Testis (tissue), 3 donors: ENCODE results near the gene AXIN1. TPM values are rescaled to one million over a fixed set of nuclear protein-coding genes. Genes with fewer than 3 reads are reported as not detected.
"Not testable (repeated sequence)": the region's sequence is repeated elsewhere in the genome, so short reads cannot be mapped to it uniquely, and the experiment has no call there.

Experiments
- DNase-seq: peaks from one replicate; pipeline ENCODE4 v3.0.0-alpha.2; 2019
- H3K27ac ChIP-seq, 2 donors: fragments of 200-600 bp; sonication (generic); one replicate each; pipeline ENCODE4 v1.5.1; 2019
- H3K27me3 ChIP-seq: fragments of 200-600 bp; sonication (generic); one replicate; pipeline ENCODE4 v1.5.1; 2019
- H3K36me3 ChIP-seq: fragments of 200-600 bp; sonication (generic); one replicate; pipeline ENCODE4 v1.5.1; 2017; ENCODE audit warnings: low read depth; ENCODE audit errors: missing control alignments
- H3K4me1 ChIP-seq: fragments of 200-600 bp; sonication (generic); one replicate; pipeline ENCODE4 v1.5.1; 2019
- H3K4me3 ChIP-seq, 2 donors: fragments of 200-600 bp; sonication (generic); one replicate each; pipeline ENCODE4 v1.5.1; 2017 to 2019
- H3K9me3 ChIP-seq: fragments of 200-600 bp; sonication (generic); one replicate; pipeline ENCODE4 v1.5.1; 2017
- CTCF ChIP-seq, 3 experiments: fragments of 450-650 bp in 2 of 3; fragments of 200-600 bp in 1 of 3; sonication (generic) in 1 of 3; IDR thresholded peaks; one replicate each; pipeline ENCODE4 v1.5.1; 2016 to 2019; ENCODE audit warnings: antibody characterized with exemption in 3 of 3, mild to moderate bottlenecking in 2 of 3, moderate library complexity in 1 of 3
- POLR2A ChIP-seq: fragments of 450-650 bp; IDR thresholded peaks from one replicate; pipeline ENCODE4 v1.6.1; 2017; ENCODE audit warnings: antibody characterized with exemption, mild to moderate bottlenecking, moderate library complexity
- WGBS, 2 donors: methylation state at CpG; one replicate each; pipeline ENCODE4 v1.1.5; 2018; 5-methylcytosine and 5-hydroxymethylcytosine counted together
- intact Hi-C: fragments of 100-400 bp; cut with DNase I; formaldehyde crosslinking; loops from one replicate; pipeline ENCODE4 v1.15.1; 2023; ENCODE audit warnings: low total_unique reads
- polyA plus RNA-seq: library from polyadenylated mRNA; stranded (reverse); fragments of 350-450 nt; fragmentation: Illumina TruSeq; extraction: RNeasy Lipid Tissue Mini Kit (QIAGEN cat#74804); gene quantifications from one replicate; pipeline ENCODE4 v1.2.3, GENCODE V29; 2014; ENCODE audit warnings: low read depth, low replicate concordance; ENCODE audit not compliant: insufficient read depth
- total RNA-seq, 2 donors: library from RNA; depleted of rRNA; stranded (reverse); fragments of >200 nt; gene quantifications; one replicate each; pipeline ENCODE4 v1.2.3, GENCODE V29; 2016

The AXIN1 gene
- total and polyA plus RNA-seq, 3 donors from 2014 or later: 19.4 to 32.0 (median 30.6) TPM

DNA sequence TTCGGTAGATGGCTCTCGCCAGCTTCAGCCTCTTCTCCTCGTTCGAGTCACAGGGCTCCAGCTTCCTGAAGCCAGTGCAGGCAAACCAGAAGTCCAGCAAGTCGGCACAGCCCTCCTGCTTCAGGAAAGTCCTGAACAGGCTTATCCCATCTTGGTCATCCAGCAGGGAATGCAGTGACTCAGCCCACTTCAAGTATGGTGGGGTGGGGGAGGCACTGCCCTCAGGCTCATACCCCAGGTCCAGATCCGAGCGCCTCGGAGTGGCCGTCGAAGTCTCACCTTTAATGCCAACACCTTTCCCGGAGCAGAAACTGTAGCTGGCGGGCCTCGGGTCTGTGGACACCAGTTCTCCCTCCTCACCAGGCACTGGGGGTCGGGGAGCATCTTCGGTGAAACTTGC, 5.9 kb downstream of the AXIN1 start:
- TF ChIP-seq POLR2A: no peak
- no peak for TF ChIP-seq CTCF (IDR thresholded peaks at IDR 0.05)
- Histone ChIP-seq H3K36me3 (no peaks in the 10 kb centered on the region), H3K4me3 (no peak overlapping the region), H3K9me3 (no peaks in the 10 kb centered on the region), H3K4me1 (no peaks in the 10 kb centered on the region), H3K27me3 (no peaks in the 10 kb centered on the region), H3K27ac (no peak overlapping the region)
- WGBS, 2 donors: 94 to 97% methylated on average over 15 of the region's 15 CpGs
- no peak for DNase-seq
- intact Hi-C loops: no loop called here

GRCh38 chr16:345772-346171, 6.8 kb downstream of the AXIN1 start:
- 94 to 97% methylated on average over 11 of the region's 11 CpGs for WGBS, 2 donors
- H3K27me3 ChIP-seq: no peaks in the 10 kb centered on the region

DNA sequence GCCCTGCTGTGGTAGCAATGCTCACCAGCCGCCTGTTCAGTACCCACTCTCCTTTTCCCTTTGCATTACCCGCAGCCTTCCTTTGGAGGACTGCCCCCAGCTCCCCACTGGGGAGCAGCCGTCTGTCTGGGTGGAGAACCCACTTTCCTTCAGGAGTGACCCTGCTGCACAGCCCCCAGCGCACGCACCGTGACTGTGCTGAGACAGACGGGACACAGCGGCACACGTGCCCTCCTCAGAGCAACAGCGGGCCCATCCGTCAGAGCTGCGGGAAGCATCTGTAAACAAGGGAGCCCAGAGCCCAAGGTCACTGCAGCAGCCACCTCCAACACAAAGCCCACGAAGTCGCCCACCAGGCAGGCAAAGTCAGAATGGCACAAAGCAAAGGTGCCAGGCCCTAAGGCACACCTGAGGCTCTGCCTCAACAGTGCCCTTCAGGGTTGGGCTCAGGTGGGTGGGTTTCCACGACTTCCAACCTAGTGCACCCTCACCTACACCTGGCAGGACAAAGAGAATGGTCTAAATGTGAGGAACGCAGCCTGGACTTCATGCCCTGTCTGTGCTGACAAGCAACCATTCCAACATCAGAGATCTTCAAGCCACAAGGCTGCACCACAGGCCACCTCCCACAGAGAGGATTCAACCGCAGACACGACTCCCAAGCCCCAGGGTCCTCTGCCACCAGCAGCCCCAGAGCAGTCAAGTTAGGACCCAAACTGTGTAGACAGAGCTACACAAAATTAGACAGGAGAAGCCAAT, 9.9 kb downstream of the AXIN1 start:
- no peaks in the 10 kb centered on the region for H3K9me3 ChIP-seq
- no peaks in the 10 kb centered on the region for H3K4me1 ChIP-seq
- no peak overlapping the region for H3K27ac ChIP-seq
- DNase-seq: no peak
- no peak for TF ChIP-seq CTCF (IDR thresholded peaks at IDR 0.05)
- TF ChIP-seq POLR2A: no peak
- intact Hi-C loops: no loop called here
- WGBS, 2 donors: 68 to 98% methylated on average over 7 to 16 of the region's 18 CpGs
- H3K27me3 ChIP-seq: no peaks in the 10 kb centered on the region
- H3K4me3 ChIP-seq: no peak overlapping the region
- no peaks in the 10 kb centered on the region for H3K36me3 ChIP-seq

More at GRCh38 chr16:345772-346171, 6.8 kb downstream of the AXIN1 start:
- DNase-seq: no peak
- intact Hi-C loops: no loop called here
- Histone ChIP-seq H3K27ac (no peak overlapping the region), H3K4me1 (no peaks in the 10 kb centered on the region), H3K36me3 (no peaks in the 10 kb centered on the region), H3K4me3 (no peak overlapping the region), H3K9me3 (no peaks in the 10 kb centered on the region)
- no peak for TF ChIP-seq CTCF (IDR thresholded peaks at IDR 0.05)
- no peak for TF ChIP-seq POLR2A

- intact Hi-C loops, H3K36me3 ChIP-seq, H3K4me3 ChIP-seq, H3K27ac ChIP-seq, H3K4me1 ChIP-seq, H3K27me3 ChIP-seq, H3K9me3 ChIP-seq: not testable (repeated sequence)
- peak; percentile 42 for DNase-seq
- WGBS, 2 donors: 82 to 87% methylated on average over 12 to 13 of the region's 13 CpGs
These were observed 10.6 kb downstream of the AXIN1 start for GRCh38 chr16:341974-342336.

DNA sequence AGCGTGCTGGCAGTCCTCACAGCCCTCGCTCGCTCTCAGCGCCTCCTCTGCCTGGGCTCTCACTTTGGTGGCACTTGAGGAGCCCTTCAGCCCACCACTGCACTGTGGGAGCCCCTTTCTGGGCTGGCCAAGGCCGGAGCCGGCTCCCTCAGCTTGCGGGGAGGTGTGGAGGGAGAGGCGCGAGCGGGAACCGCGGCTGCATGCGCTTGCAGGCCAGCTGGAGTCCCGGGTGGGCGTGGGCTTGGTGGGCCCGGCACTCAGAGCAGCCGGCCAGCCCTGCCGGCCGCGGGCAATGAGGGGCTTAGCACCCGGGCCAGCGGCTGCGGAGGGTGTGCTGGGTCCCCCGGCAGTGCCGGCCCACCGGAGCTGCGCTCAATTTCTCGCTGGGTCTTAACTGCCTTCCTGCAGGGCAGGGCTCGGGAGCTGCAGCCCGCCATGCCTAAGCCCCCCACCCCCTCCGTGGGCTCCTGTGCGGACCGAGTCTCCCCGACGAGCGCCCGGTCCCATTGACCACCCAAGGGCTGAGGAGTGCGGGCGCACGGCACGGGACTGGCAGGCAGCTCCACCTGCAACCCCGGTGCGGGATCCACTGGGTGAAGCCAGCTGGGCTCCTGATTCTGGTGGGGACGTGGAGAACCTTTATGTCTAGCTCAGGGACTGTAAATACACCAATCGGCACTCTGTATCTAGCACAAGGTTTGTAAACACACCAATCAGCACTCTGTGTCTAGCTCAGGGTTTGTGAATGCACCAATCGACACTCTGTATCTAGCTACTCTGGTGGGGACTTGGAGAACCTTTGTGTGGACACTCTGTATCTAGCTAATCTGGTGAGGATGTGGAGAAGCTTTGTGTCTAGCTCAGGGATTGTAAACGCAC, 11.2 kb downstream of the AXIN1 start:
- WGBS, 2 donors: 77 to 81% methylated on average over 10 to 46 of the region's 47 CpGs
- intact Hi-C loops, H3K27ac ChIP-seq, H3K27me3 ChIP-seq, H3K4me1 ChIP-seq, H3K9me3 ChIP-seq, H3K36me3 ChIP-seq, H3K4me3 ChIP-seq, DNase-seq: not testable (repeated sequence)
